Measurements from ENCODE around the gene NRCAM. TPM values are rescaled to one million over a fixed set of nuclear protein-coding genes. Genes with fewer than 3 reads are reported as not detected.

Gene NRCAM
- total and polyA plus RNA-seq, 10 of the 15 experiments (the other 5 are each of a cell fraction or from before 2014, with no cell fraction given): 0.30 to 2.0 (median 1.0) TPM

DNA sequence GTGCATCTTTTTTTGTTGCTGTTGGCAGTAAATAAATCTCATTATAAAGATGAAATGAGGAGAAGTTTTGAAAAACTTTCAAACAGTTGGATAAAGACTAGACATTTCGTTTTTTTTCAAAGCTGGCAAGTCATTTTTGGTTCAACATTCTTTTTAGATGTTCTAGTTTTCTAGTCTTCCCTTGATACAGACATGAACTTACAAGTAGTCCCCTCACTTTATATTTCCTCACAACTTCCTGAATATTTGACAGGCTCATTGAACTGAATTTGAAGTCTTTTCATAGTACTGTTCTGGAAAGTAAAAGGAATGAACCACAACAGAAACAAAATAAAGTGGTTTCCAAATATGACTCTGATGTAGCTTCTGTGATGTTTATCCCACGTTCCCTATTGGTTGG is 134.2 kb downstream of the NRCAM start:
- H2AFZ ChIP-seq (ENCODE audit: control insufficient read depth, low read depth, low read length): no peak overlapping the region
- H3K4me2 ChIP-seq (ENCODE audit: control insufficient read depth, insufficient read depth): no peak overlapping the region
- H3K27me3 ChIP-seq (replicated peaks in 1 of 2; ENCODE audit: control insufficient read depth in 2 of 2, insufficient read depth in 2 of 2, low read length in 1 of 2): no peaks in the 10 kb centered on the region
- SMC1A ChIA-PET (ENCODE audit: uncharacterized antibody, unreplicated experiment): interaction anchor here (0.7 to 1.2 kb wide), 2 partner anchors 14 to 94 kb away, joined by 3 read pairs; no protein-coding TSS in a partner anchor
- H4K20me1 ChIP-seq (ENCODE audit: control insufficient read depth, insufficient read depth): no peaks in the 10 kb centered on the region
- intact Hi-C loops (cut with micrococcal nuclease; ENCODE audit: unreplicated experiment) (no loop called here), in situ Hi-C loops (cut with MboI) (no loop called here)
- BruUV-seq (replicated peaks): no TSS peak
- no peaks in the 10 kb centered on the region for H3K9me3 ChIP-seq (replicated peaks; ENCODE audit: control insufficient read depth, insufficient read depth, low read length)
- FAIRE-seq (no peak), DNase-seq (ENCODE audit: low read depth, low spot score) (no peak), ATAC-seq (no peak)
- no peak overlapping the region for H3K27ac ChIP-seq (ENCODE audit: control insufficient read depth, insufficient read depth)
- POLR2A ChIA-PET: interaction anchor here (0.6 kb wide), 2 partner anchors 15 to 144 kb away, joined by 3 read pairs; no protein-coding TSS in a partner anchor
- RAD21 ChIA-PET (ENCODE audit: unreplicated experiment): interaction anchor here (1.1 kb wide), 1 partner anchor 53 kb away, joined by 3 read pairs; no protein-coding TSS in a partner anchor
- no peak overlapping the region for H3K9ac ChIP-seq (ENCODE audit: control insufficient read depth, insufficient read depth, low read length)
- H3K4me1 ChIP-seq (ENCODE audit: control insufficient read depth, insufficient read depth, low read length): peaks cover 5% of the 10 kb centered on the region
- H3K79me2 ChIP-seq (ENCODE audit: control insufficient read depth, insufficient read depth, low read length): no peaks in the 10 kb centered on the region
- no peaks in the 10 kb centered on the region for H3K36me3 ChIP-seq (ENCODE audit: control insufficient read depth in 2 of 2, insufficient read depth in 2 of 2, low read length in 1 of 2)
- no peak overlapping the region for H3K4me3 ChIP-seq
- CTCF ChIA-PET: no interaction called here
- WGBS (ENCODE audit: insufficient coverage, insufficient replicate concordance, low lambda C conversion rate, missing lambda C conversion rate): 33% methylated on average over 2 of the region's 2 CpGs
- TF ChIP-seq DPF2 (IDR thresholded peaks at IDR 0.05): no peak
- TF ChIP-seq NR2C1 (IDR thresholded peaks at IDR 0.05): no peak
- TF ChIP-seq, protein P1, sequence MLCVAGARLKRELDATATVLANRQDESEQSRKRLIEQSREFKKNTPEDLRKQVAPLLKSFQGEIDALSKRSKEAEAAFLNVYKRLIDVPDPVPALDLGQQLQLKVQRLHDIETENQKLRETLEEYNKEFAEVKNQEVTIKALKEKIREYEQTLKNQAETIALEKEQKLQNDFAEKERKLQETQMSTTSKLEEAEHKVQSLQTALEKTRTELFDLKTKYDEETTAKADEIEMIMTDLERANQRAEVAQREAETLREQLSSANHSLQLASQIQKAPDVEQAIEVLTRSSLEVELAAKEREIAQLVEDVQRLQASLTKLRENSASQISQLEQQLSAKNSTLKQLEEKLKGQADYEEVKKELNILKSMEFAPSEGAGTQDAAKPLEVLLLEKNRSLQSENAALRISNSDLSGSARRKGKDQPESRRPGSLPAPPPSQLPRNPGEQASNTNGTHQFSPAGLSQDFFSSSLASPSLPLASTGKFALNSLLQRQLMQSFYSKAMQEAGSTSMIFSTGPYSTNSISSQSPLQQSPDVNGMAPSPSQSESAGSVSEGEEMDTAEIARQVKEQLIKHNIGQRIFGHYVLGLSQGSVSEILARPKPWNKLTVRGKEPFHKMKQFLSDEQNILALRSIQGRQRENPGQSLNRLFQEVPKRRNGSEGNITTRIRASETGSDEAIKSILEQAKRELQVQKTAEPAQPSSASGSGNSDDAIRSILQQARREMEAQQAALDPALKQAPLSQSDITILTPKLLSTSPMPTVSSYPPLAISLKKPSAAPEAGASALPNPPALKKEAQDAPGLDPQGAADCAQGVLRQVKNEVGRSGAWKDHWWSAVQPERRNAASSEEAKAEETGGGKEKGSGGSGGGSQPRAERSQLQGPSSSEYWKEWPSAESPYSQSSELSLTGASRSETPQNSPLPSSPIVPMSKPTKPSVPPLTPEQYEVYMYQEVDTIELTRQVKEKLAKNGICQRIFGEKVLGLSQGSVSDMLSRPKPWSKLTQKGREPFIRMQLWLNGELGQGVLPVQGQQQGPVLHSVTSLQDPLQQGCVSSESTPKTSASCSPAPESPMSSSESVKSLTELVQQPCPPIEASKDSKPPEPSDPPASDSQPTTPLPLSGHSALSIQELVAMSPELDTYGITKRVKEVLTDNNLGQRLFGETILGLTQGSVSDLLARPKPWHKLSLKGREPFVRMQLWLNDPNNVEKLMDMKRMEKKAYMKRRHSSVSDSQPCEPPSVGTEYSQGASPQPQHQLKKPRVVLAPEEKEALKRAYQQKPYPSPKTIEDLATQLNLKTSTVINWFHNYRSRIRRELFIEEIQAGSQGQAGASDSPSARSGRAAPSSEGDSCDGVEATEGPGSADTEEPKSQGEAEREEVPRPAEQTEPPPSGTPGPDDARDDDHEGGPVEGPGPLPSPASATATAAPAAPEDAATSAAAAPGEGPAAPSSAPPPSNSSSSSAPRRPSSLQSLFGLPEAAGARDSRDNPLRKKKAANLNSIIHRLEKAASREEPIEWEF (IDR thresholded peaks at IDR 0.05; ENCODE audit: insufficient replicate concordance, low read depth, low read length): no peak
- no peak for TF ChIP-seq CEBPB (IDR thresholded peaks at IDR 0.05; ENCODE audit: borderline replicate concordance in 1 of 2, low read depth in 2 of 2, low read length in 2 of 2)
- TF ChIP-seq SREBF1 (IDR thresholded peaks at IDR 0.05; ENCODE audit: low read length): no peak
- no peak for TF ChIP-seq ESRRA (IDR thresholded peaks at IDR 0.05; ENCODE audit: low read length)
- TF ChIP-seq, protein P2, sequence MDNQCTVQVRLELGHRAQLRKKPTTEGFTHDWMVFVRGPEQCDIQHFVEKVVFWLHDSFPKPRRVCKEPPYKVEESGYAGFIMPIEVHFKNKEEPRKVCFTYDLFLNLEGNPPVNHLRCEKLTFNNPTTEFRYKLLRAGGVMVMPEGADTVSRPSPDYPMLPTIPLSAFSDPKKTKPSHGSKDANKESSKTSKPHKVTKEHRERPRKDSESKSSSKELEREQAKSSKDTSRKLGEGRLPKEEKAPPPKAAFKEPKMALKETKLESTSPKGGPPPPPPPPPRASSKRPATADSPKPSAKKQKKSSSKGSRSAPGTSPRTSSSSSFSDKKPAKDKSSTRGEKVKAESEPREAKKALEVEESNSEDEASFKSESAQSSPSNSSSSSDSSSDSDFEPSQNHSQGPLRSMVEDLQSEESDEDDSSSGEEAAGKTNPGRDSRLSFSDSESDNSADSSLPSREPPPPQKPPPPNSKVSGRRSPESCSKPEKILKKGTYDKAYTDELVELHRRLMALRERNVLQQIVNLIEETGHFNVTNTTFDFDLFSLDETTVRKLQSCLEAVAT (IDR thresholded peaks at IDR 0.05): no peak
- no peak for TF ChIP-seq CHD2 (IDR thresholded peaks at IDR 0.05; ENCODE audit: borderline replicate concordance, low read depth, low read length)
- no peak for TF ChIP-seq PAX5 (IDR thresholded peaks at IDR 0.05; ENCODE audit: borderline replicate concordance, low read depth, low read length)
- TF ChIP-seq ATF7 (IDR thresholded peaks at IDR 0.05; ENCODE audit: low read depth): no peak
- no peak for TF ChIP-seq SIX5 (IDR thresholded peaks at IDR 0.05; ENCODE audit: low read depth, low read length, severe bottlenecking)
- no peak for TF ChIP-seq TBL1XR1 (IDR thresholded peaks at IDR 0.05; ENCODE audit: low read depth, low read length)
- TF ChIP-seq SUPT20H (IDR thresholded peaks at IDR 0.05; ENCODE audit: borderline replicate concordance, control insufficient read depth, low read depth, low read length): no peak
- TF ChIP-seq, protein P3, sequence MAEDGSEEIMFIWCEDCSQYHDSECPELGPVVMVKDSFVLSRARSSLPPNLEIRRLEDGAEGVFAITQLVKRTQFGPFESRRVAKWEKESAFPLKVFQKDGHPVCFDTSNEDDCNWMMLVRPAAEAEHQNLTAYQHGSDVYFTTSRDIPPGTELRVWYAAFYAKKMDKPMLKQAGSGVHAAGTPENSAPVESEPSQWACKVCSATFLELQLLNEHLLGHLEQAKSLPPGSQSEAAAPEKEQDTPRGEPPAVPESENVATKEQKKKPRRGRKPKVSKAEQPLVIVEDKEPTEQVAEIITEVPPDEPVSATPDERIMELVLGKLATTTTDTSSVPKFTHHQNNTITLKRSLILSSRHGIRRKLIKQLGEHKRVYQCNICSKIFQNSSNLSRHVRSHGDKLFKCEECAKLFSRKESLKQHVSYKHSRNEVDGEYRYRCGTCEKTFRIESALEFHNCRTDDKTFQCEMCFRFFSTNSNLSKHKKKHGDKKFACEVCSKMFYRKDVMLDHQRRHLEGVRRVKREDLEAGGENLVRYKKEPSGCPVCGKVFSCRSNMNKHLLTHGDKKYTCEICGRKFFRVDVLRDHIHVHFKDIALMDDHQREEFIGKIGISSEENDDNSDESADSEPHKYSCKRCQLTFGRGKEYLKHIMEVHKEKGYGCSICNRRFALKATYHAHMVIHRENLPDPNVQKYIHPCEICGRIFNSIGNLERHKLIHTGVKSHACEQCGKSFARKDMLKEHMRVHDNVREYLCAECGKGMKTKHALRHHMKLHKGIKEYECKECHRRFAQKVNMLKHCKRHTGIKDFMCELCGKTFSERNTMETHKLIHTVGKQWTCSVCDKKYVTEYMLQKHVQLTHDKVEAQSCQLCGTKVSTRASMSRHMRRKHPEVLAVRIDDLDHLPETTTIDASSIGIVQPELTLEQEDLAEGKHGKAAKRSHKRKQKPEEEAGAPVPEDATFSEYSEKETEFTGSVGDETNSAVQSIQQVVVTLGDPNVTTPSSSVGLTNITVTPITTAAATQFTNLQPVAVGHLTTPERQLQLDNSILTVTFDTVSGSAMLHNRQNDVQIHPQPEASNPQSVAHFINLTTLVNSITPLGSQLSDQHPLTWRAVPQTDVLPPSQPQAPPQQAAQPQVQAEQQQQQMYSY (CRISPR knock-in tag; IDR thresholded peaks at IDR 0.05): no peak
